Ectodermal cell (in vitro differentiated cells): ENCODE measurements around the gene ZGLP1.

ENCODE experiments used
- H3K27ac ChIP-seq: 2 replicates; pipeline ENCODE4 v1.7.0; 2013; ENCODE audit warnings: mild to moderate bottlenecking, low read depth, low read length; ENCODE audit not compliant: insufficient read depth, poor library complexity, severe bottlenecking
- H3K27me3 ChIP-seq: 2 replicates; pipeline ENCODE4 v1.7.0; 2013; ENCODE audit warnings: mild to moderate bottlenecking, low read length; ENCODE audit not compliant: insufficient read depth, control insufficient read depth, poor library complexity, severe bottlenecking
- H3K36me3 ChIP-seq: one replicate; pipeline ENCODE4 v1.7.0; 2013; ENCODE audit warnings: low read length; ENCODE audit not compliant: control insufficient read depth, insufficient read depth
- H3K4me1 ChIP-seq: one replicate; pipeline ENCODE4 v1.7.0; 2013; ENCODE audit warnings: low read length; ENCODE audit not compliant: control insufficient read depth, insufficient read depth
- H3K4me3 ChIP-seq: 2 replicates; pipeline ENCODE4 v1.7.0; 2013; ENCODE audit warnings: low read depth, low read length, control low read depth; ENCODE audit not compliant: insufficient read depth
- H3K9me3 ChIP-seq: 2 replicates; pipeline ENCODE4 v1.7.0; 2013; ENCODE audit warnings: mild to moderate bottlenecking, low read length, moderate library complexity; ENCODE audit not compliant: control insufficient read depth
- WGBS, 2 experiments: methylation state at CpG; one replicate each; pipeline ENCODE4 v1.1.7; 2013; ENCODE audit warnings: missing lambda C conversion rate in 2 of 2; 5-methylcytosine and 5-hydroxymethylcytosine counted together

Gene ZGLP1

DNA sequence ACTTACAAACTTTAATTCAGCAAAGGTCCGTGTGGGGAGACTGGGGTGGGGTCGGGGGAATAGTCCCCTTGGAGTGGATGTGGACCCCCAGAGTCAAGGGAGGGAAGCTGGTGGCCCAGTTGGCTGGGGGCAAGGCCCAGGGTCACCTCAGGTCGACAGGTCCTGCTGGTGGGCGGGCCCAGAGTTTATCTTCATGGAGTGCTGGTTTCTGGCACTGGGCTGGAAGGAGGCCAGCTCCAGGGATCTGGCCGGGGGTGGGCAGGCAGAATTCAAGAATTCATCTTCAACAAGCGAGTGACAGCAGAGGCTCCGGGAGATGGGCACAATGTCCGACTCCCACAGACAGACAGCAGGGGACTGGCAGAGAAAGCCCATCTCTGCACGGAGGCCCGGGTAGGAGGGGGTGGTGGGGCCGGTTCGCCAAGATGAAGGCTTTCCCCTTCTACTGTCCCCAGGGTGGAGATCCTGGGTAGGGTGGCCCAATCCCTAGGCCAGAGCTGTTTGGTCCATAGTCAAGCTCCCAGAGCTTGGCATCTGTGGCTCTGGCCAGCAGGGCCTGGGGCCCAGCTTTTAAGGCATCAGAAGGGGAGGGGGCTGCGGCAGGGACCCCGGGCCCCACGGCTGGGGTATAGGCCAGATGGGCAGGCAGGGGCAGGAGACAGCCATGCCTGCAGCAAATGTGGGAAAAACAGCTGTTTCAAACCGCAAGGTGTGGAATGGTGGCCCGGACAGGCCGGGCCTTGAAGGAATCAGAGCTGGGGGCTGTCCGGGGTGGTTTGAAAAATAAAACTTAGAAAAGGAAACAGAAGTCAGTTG lies 6.8 kb upstream of the ZGLP1 start:
- peak overlapping the region; percentile 93 for H3K4me3 ChIP-seq
- no peaks in the 10 kb centered on the region for H3K27me3 ChIP-seq
- H3K4me1 ChIP-seq: peaks cover 7% of the 10 kb centered on the region
- WGBS, 2 experiments: 85 to 86% methylated on average over 19 of the region's 19 CpGs
- peak overlapping the region; percentile 50 for H3K27ac ChIP-seq
- no peaks in the 10 kb centered on the region for H3K9me3 ChIP-seq
- H3K36me3 ChIP-seq: peaks cover 22% of the 10 kb centered on the region

DNA sequence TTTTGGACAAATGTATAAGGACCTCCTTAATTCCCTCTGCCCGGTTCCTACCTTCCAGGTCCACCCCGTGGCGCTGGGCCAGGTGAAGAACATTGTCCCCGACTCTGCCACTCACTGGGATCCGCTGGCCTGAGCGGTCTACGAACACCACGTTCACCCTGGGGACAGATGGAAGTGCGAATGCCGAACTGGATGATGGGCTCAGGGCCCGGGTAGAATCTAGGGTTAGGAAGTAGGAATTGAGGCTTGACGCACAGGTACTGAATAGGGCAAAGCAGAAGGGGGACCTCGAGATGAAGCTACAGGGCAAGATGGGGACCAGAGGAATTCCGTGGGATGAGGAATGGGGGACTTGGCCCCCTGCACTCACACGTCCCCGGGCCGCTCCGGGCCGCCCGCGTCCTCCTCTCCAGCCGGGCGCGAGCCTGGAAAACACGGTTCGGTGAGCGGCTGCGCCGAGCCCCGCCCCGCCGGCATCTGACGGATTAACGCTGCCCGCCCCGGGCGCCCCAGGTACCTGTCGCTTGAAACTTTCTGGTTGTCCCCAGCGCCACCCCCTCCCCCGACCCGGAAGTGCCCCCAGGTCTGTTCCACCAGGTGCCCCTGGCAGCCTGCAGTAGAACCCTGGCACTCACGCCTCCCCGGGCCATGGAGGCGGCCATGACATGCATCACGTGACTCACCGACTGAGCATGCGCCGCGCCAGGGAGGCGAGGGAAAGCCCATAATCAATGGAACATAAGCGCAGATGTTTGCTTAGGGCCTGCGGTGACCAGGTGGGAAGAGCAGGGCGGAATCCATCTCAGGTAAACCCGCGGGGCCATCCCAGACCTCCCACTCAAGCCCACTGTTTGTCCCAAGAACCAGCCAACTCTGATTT lies 6.0 kb upstream of the ZGLP1 start, which contains the start of gene FDX2:
Gene FDX2 (minus strand): TSS at position 681 of the 880 bp plus-strand sequence. CDS start 19 bp downstream, at position 662.
- no peaks in the 10 kb centered on the region for H3K27me3 ChIP-seq
- 2% methylated on average over 55 of the region's 55 CpGs for WGBS, 2 experiments
- peaks cover 7% of the 10 kb centered on the region for H3K4me1 ChIP-seq
- peak within 1 kb of the TSS; percentile 50 for H3K27ac ChIP-seq
- peaks cover 15% of the 10 kb centered on the region for H3K36me3 ChIP-seq
- H3K4me3 ChIP-seq: peak within 1 kb of the TSS; percentile 93
- no peaks in the 10 kb centered on the region for H3K9me3 ChIP-seq

DNA sequence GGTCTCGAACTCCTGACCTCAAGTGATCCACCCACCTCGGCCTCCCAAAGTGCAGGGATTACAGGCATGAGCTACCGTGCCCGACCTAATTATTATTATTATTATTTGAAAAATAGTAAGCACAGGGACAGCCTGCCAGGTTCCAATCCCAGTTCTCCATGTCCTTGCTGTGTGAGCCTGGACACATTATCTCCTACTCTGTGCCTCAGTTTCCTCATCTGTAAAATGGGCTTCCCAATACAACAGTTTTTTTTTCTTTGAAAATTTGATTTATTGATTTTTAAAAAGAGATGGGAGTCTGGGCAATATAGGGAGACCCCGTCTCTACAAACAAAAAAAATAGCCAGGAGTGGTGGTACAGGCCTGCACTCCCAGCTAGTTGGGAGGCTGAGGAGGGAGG lies 3.3 kb downstream of the ZGLP1 start:
- no peaks in the 10 kb centered on the region for H3K4me1 ChIP-seq
- H3K9me3 ChIP-seq: no peaks in the 10 kb centered on the region
- WGBS, 2 experiments: 98 to 99% methylated on average over 4 to 5 of the region's 5 CpGs
- no peaks in the 10 kb centered on the region for H3K36me3 ChIP-seq
- no peak overlapping the region for H3K4me3 ChIP-seq
- no peak overlapping the region for H3K27ac ChIP-seq
- H3K27me3 ChIP-seq: no peaks in the 10 kb centered on the region

DNA sequence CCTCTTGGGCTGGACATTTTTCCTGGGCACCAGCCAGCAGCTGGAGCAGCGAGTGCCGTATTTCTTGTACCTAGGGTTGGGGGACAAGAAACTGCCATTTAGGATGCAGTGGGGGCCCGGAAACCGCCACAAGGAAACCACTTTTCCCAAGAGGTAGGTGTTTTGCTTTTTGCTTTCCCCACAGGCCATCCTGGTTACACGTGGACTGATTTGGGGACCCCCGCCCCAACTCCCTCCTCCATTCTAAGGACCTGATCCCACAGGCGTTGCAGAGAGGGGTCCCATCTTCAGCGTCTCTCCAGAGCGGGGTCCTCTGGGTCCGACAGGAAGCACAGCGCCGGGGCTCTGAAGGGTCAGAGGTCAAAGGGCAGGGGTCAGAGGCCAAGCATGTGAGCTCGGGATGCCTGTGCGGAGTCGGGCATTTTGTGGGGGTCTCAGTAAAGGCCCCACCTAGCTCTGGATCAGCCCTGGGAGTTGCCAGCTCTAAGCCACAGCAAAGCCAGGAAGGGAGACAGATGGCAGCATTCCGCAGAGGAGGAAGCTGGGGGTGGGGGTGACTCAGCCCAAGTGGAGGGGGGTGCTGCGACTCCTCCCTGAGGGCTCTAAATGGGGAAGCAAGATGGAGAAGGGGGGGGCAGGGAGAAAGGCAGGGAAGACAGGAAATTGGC lies 4.3 kb downstream of the ZGLP1 start:
- WGBS, 2 experiments: 93 to 94% methylated on average over 17 of the region's 17 CpGs
- no peak overlapping the region for H3K27ac ChIP-seq

DNA sequence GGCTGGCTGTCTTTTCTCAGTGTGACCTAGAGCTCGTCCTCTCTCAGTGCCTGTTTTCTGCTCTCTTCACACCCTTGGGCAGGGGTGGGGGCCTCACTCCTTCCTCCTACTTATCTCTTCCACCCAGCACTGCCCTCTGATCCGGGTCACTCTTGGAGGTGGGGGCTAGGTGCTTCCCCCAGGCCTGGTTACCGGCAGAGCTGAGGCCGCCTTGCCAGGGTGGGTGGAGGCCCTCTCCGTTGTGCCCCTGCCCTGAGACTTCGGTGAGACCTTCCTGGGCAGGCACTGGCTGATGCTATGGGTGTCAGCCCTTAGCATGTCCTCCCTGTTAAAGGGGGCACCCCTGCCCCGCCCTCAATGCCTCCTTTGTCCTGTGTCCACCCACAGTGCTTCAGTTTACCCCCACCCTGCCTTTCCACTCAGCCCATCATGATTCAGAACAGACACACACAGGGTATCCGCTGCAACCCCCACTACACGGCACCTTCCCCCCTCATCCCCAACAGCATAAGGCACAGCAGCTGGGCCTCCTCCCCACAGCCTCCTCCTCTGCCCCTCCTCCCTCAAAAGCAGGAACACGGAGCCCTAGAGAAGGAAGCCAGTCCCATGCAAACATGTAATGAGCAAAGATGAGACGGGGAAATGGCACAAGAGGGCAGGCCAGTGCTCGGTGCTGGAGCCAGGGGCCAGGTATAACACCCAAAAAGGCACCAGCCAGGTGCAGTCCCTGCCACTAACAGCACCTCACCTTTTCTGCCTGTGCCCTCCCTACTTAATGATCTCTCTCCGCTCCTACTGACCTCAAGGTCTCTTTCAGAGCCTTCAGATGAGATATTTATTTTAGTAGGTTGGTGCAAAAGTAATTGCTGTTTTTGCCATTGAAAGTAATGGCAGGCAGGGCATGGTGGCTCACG lies 9.8 kb downstream of the ZGLP1 start:
- 79 to 82% methylated on average over 14 of the region's 14 CpGs for WGBS, 2 experiments
- Histone ChIP-seq H3K36me3 (no peaks in the 10 kb centered on the region), H3K9me3 (no peaks in the 10 kb centered on the region), H3K4me3 (no peak overlapping the region), H3K27me3 (peaks cover 48% of the 10 kb centered on the region), H3K27ac (no peak overlapping the region), H3K4me1 (peaks cover 4% of the 10 kb centered on the region)

More for the DNA sequence above, 4.3 kb downstream of the ZGLP1 start:
- Histone ChIP-seq H3K4me3 (no peak overlapping the region), H3K36me3 (no peaks in the 10 kb centered on the region), H3K4me1 (no peaks in the 10 kb centered on the region), H3K9me3 (no peaks in the 10 kb centered on the region), H3K27me3 (no peaks in the 10 kb centered on the region)

DNA sequence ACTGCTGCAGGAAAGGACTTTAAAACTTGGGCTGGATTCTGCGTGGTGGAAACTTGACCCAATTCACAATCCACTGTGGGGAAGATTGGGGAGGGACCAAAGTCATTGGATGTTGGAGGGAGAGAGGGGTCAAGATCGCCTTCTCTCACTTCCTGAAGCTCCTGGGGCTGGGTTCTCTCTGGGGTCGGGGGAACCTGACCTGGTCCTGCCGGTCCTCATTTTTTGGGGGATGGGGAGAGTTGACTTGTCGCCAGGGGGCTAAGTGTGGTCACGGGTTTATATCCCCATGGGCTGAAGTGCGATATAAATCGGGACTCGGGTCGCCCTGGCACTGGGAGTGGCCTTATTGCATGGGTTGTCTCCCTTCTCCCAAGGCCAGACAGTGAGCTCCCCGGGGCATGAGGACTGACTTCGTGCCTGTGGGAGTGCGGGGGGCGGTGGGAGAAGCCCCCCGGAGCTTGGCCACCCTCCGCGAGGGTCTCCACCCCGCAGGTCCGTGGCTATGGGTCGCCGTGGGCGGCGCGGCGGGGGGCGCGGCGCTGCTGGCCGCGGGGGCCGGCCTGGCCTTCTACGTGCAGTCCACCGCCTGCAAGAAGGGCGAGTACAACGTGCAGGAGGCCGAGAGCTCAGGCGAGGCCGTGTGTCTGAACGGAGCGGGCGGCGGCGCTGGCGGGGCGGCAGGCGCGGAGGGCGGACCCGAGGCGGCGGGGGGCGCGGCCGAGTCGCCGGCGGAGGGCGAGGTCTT lies 13.6 kb downstream of the ZGLP1 start:
- H3K9me3 ChIP-seq: no peaks in the 10 kb centered on the region
- peaks cover 86% of the 10 kb centered on the region for H3K27me3 ChIP-seq
- no peaks in the 10 kb centered on the region for H3K36me3 ChIP-seq
- H3K4me1 ChIP-seq: peaks cover 13% of the 10 kb centered on the region
- WGBS, 2 experiments: 2% methylated on average over 58 of the region's 58 CpGs
- no peak overlapping the region for H3K27ac ChIP-seq
- H3K4me3 ChIP-seq: no peak overlapping the region

DNA sequence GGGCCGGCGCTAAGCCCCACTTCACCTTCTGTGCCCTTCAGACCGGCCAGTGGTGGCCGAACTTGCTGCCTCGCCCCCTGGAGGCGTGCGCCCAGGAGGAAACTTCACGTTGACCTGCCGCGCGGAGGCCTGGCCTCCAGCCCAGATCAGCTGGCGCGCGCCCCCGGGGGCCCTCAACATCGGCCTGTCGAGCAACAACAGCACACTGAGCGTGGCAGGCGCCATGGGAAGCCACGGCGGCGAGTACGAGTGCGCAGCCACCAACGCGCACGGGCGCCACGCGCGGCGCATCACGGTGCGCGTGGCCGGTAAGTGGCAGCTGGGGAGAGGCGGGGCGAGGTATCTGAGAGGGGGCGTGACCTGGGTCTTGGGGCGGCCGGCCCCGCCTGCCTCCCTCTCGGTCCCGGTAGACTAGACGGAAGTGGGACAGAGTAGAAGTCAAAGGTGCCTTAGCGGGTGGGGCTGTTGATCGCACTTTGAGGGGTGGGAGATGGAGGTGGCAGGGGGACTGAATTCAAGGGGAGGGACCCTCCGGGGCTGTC lies 14.2 kb downstream of the ZGLP1 start:
- Histone ChIP-seq H3K9me3 (no peaks in the 10 kb centered on the region), H3K4me3 (no peak overlapping the region), H3K4me1 (peaks cover 18% of the 10 kb centered on the region), H3K27ac (no peak overlapping the region), H3K27me3 (peaks cover 92% of the 10 kb centered on the region), H3K36me3 (no peaks in the 10 kb centered on the region)
- WGBS, 2 experiments: 10 to 12% methylated on average over 48 of the region's 48 CpGs

DNA sequence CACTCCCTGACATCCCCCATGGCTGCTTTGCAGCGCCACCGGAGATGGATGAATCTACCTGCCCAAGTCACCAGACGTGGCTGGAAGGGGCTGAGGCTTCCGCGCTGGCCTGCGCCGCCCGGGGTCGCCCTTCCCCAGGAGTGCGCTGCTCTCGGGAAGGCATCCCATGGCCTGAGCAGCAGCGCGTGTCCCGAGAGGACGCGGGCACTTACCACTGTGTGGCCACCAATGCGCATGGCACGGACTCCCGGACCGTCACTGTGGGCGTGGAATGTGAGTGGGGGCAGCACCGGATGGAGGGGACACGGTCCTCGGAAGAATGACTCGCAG lies 15.3 kb downstream of the ZGLP1 start:
- Histone ChIP-seq H3K27ac (no peak overlapping the region), H3K4me3 (no peak overlapping the region), H3K9me3 (no peaks in the 10 kb centered on the region), H3K4me1 (peaks cover 24% of the 10 kb centered on the region), H3K36me3 (no peaks in the 10 kb centered on the region), H3K27me3 (peaks cover 93% of the 10 kb centered on the region)
- 21 to 24% methylated on average over 25 of the region's 25 CpGs for WGBS, 2 experiments
